ENCODE results near the gene EIF3K.
A peak's percentile ranks its signal among the peaks of the same experiment; 100 is the strongest.

The EIF3K gene

GRCh38 chr19:38639679-38640078 is 20.7 kb downstream of the EIF3K start:
- POLR2A ChIA-PET = no interaction called here
- CTCF ChIA-PET = interaction anchor here (1.0 kb wide), 1 partner anchor 291 kb away, joined by 3 read pairs; the partner anchor contains the start of genes MRPS12 and SARS2
- TF ChIP-seq LEF1 (IDR thresholded peaks at IDR 0.05; ENCODE audit: borderline replicate concordance) (no peak), CTBP1 (IDR thresholded peaks at IDR 0.05; ENCODE audit: borderline replicate concordance) (no peak), SUZ12 (IDR thresholded peaks at IDR 0.05) (no peak), ELF4 (IDR thresholded peaks at IDR 0.05) (no peak)

GRCh38 chr19:38640368-38640767 is 21.4 kb downstream of the EIF3K start:
- no peak for DNase-seq (ENCODE audit: extremely low spot score)
- CTCF ChIA-PET = interaction anchor here (1.0 kb wide), 1 partner anchor 290 kb away, joined by 3 read pairs; the partner anchor contains the start of genes MRPS12 and SARS2
- TF ChIP-seq ARNT (IDR thresholded peaks at IDR 0.05) (no peak), CTBP1 (IDR thresholded peaks at IDR 0.05; ENCODE audit: borderline replicate concordance) (no peak), FOXK2 (IDR thresholded peaks at IDR 0.05) (no peak), LEF1 (IDR thresholded peaks at IDR 0.05; ENCODE audit: borderline replicate concordance) (no peak), ZNF384 (IDR thresholded peaks at IDR 0.05) (no peak), L3MBTL2 (conservative IDR thresholded peaks at IDR 0.05) (no peak), SUZ12 (IDR thresholded peaks at IDR 0.05) (no peak), TARDBP (IDR thresholded peaks at IDR 0.05) (no peak), HDGF (IDR thresholded peaks at IDR 0.05; ENCODE audit: borderline replicate concordance) (no peak), BHLHE40 (IDR thresholded peaks at IDR 0.05; ENCODE audit: borderline replicate concordance) (no peak), SP1 (IDR thresholded peaks at IDR 0.05) (no peak), FOXM1 (IDR thresholded peaks at IDR 0.05; ENCODE audit: borderline replicate concordance) (no peak), PKNOX1 (IDR thresholded peaks at IDR 0.05) (no peak), FOXA1 (IDR thresholded peaks at IDR 0.05) (no peak), NFRKB (IDR thresholded peaks at IDR 0.05) (no peak), ELF4 (IDR thresholded peaks at IDR 0.05) (no peak)
- POLR2A ChIA-PET = interaction anchor here (2.2 kb wide), 1 partner anchor 22 kb away, joined by 13 read pairs; the partner anchor contains the start of gene EIF3K

More at GRCh38 chr19:38639679-38640078, 20.7 kb downstream of the EIF3K start:
- DNase-seq (ENCODE audit: extremely low spot score) = no peak

GRCh38 chr19:38642176-38642575 is 23.2 kb downstream of the EIF3K start:
- POLR2A ChIA-PET = interaction anchor here (2.2 kb wide), 1 partner anchor 24 kb away, joined by 13 read pairs; the partner anchor contains the start of gene EIF3K
- TF ChIP-seq CTBP1 (IDR thresholded peaks at IDR 0.05; ENCODE audit: borderline replicate concordance) (no peak), PKNOX1 (IDR thresholded peaks at IDR 0.05) (no peak), LEF1 (IDR thresholded peaks at IDR 0.05; ENCODE audit: borderline replicate concordance) (no peak), SUZ12 (IDR thresholded peaks at IDR 0.05) (no peak), SP1 (IDR thresholded peaks at IDR 0.05) (no peak), L3MBTL2 (conservative IDR thresholded peaks at IDR 0.05) (no peak), TARDBP (IDR thresholded peaks at IDR 0.05) (no peak)
- DNase-seq (ENCODE audit: extremely low spot score) = no peak
- CTCF ChIA-PET = no interaction called here

- TF ChIP-seq LEF1 (IDR thresholded peaks at IDR 0.05; ENCODE audit: borderline replicate concordance) = no peak
- no peak for TF ChIP-seq BHLHE40 (IDR thresholded peaks at IDR 0.05; ENCODE audit: borderline replicate concordance)
- no peak for TF ChIP-seq ELF4 (IDR thresholded peaks at IDR 0.05)
- TF ChIP-seq NFRKB (IDR thresholded peaks at IDR 0.05) = no peak
- TF ChIP-seq HDGF (IDR thresholded peaks at IDR 0.05; ENCODE audit: borderline replicate concordance) = no peak
- no peak for TF ChIP-seq CTBP1 (IDR thresholded peaks at IDR 0.05; ENCODE audit: borderline replicate concordance)
- no peak for TF ChIP-seq SP1 (IDR thresholded peaks at IDR 0.05)
- TF ChIP-seq SUZ12 (IDR thresholded peaks at IDR 0.05) = no peak
- TF ChIP-seq ZNF384 (IDR thresholded peaks at IDR 0.05) = no peak
- no peak for TF ChIP-seq TARDBP (IDR thresholded peaks at IDR 0.05)
- no peak for TF ChIP-seq FOXK2 (IDR thresholded peaks at IDR 0.05)
- TF ChIP-seq ARNT (IDR thresholded peaks at IDR 0.05) = no peak
- TF ChIP-seq FOXA1 (IDR thresholded peaks at IDR 0.05) = no peak
- no peak for TF ChIP-seq PKNOX1 (IDR thresholded peaks at IDR 0.05)
- TF ChIP-seq FOXM1 (IDR thresholded peaks at IDR 0.05; ENCODE audit: borderline replicate concordance) = no peak
- TF ChIP-seq L3MBTL2 (conservative IDR thresholded peaks at IDR 0.05) = no peak
- no peak for DNase-seq (ENCODE audit: extremely low spot score)
- POLR2A ChIA-PET = interaction anchor here (1.6 kb wide), 1 partner anchor 26 kb away, joined by 5 read pairs; the partner anchor contains the start of gene EIF3K
- CTCF ChIA-PET = interaction anchor here (1.7 kb wide), 1 partner anchor 10 kb away, joined by 13 read pairs; no protein-coding TSS in a partner anchor
These were observed 25.7 kb downstream of the EIF3K start for GRCh38 chr19:38644719-38645118.

GRCh38 chr19:38647368-38647965 is 28.5 kb downstream of the EIF3K start, which contains the start of gene ACTN4:
Gene ACTN4, plus strand, starts transcription at chr19:38647649. Its CDS starts 97 bp downstream, at chr19:38647746.
- peak; percentile 98 for DNase-seq (ENCODE audit: extremely low spot score)
- TF ChIP-seq NFRKB (IDR thresholded peaks at IDR 0.05) (no peak), ELF4 (IDR thresholded peaks at IDR 0.05) (peak; percentile 43; the same call in 1 of the 2 replicates), PKNOX1 (IDR thresholded peaks at IDR 0.05) (peak; percentile 65; the same call in 1 of the 2 replicates), FOXM1 (IDR thresholded peaks at IDR 0.05; ENCODE audit: borderline replicate concordance) (no peak)
- POLR2A ChIA-PET = interaction anchor here (0.6 to 3.0 kb wide), 19 partner anchors 9 to 283 kb away, joined by 3 to 39 read pairs (median 3); partner anchors contain the start of genes EIF3K, FAM98C, MAP4K1 and MRPS12
- CTCF ChIA-PET = interaction anchor here (1.2 to 2.4 kb wide), 2 partner anchors 13 to 169 kb away, joined by 3 to 19 read pairs; no protein-coding TSS in a partner anchor

All from HEK293T (cell line).